Measurements from ENCODE around the gene KCNJ11.
A peak's percentile ranks its signal among the peaks of the same experiment; 100 is the strongest.

Gene KCNJ11

GRCh38 chr11:17369094-17369493 is 19.4 kb downstream of the KCNJ11 start:
- DNase-seq (ENCODE audit: extremely low read depth in 1 of 2, low read depth in 1 of 2): no peak

- no peak for DNase-seq (ENCODE audit: extremely low read depth in 1 of 2, low read depth in 1 of 2)
Observed at GRCh38 chr11:17368551-17368950, 19.9 kb downstream of the KCNJ11 start.

GRCh38 chr11:17366495-17366894 is 22.0 kb downstream of the KCNJ11 start:
- DNase-seq (ENCODE audit: extremely low read depth in 1 of 2, low read depth in 1 of 2): no peak

DNA sequence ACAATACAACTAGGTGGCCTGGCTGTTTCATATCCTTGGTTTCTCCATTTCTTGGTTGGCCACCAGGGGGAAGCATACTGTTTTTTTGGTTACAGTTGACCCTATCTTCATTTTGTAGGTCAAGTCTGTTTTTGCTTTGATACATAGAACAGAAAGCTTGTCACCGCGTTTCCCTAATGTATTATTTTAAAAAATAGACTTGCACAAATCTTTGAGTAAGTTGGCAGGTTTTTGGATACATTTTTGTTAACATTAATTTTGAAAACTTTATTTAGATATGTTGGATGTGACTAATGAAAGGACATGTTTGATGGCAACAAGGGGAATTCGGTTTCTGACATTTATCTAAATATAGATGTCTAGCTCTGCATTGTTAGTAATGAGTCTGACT is 33.9 kb downstream of the KCNJ11 start:
- peak; percentile 25 for DNase-seq (ENCODE audit: extremely low read depth in 1 of 2, low read depth in 1 of 2)

- DNase-seq (ENCODE audit: extremely low read depth in 1 of 2, low read depth in 1 of 2): no peak
Observed at GRCh38 chr11:17353821-17354600, 34.4 kb downstream of the KCNJ11 start.

DNA sequence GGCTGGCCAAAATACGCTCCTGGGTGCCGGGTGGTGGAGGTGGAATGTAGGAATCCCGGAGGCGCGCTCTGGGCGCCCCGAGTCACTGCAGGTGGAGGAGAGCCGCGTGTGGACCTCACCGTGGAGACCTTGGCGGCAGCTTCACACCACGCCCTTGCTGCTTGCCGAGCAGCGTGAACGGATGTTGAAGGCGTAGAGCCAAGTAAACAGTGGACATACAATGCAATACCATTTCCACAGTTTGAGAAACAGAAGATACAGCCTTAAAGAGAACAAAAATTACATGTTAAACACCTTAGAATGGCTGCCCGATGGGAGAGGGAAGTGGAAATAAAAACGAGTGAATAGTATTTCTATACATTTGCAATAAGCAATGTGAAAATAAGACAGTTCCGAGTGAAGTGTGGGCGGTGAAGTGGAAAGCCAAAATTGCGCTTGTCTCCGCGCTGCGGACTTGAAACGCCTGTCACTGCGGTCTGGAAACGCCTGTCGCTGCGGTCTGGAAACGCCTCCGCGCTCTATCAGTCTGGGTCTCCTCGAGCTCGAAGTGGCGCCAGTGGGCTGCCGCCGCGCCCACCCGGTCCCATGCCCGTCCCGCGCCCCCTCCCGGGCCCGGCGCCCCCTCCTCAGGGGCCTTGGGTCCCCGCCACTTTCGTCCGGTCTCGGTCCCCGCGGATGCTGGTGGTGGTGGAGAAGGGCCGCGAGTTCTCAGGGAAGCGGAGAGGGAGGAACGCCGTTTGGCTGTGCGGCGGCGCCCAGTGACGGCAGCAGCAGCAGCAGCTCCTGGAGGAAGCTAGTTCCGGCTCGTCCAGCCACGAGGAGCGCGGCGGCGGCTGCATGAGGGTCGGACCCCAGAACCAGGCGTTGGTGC is 35.3 kb downstream of the KCNJ11 start:
- DNase-seq (ENCODE audit: extremely low read depth in 1 of 2, low read depth in 1 of 2): peak; percentile 33 to 37

DNA sequence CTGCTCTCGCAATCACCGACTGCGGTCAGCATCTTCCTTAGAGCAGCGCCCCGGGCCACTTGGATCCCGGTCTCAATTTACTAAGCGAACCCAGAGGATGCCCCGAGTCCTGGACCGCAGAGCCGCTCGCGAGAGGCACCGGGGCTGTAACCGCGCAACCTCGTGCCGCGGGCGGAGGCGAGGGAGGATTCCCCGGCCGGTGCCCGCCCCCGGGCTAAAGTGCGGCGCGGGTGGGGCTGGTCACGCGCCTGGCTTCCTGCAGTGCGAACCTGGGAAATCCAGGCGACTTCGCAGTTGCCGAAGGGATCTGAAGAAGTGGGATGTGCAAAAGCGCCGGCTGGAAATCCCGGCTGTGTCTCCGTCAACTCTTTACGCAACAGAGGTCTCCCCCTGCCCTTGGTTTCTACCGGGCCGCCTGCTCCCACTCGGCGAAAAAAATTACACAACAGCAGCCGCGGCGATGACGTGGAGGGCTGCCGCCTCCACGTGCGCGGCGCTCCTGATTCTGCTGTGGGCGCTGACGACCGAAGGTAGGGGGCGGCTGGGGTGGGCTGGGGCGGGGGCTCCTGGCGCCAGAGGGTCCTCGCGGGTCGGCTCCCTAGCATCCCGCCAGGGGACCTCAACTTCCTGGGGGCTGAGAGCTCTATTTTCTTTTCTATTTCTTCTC is 36.8 kb downstream of the KCNJ11 start, which contains the start of gene NCR3LG1:
Gene NCR3LG1, plus strand, starts transcription at position 291 of the 667 bp plus-strand sequence. Its CDS starts 170 bp downstream, at position 461.
- peak; percentile 34 to 52 for DNase-seq (ENCODE audit: extremely low read depth in 1 of 2, low read depth in 1 of 2)

- no peak for DNase-seq (ENCODE audit: extremely low read depth in 1 of 2, low read depth in 1 of 2)
Observed at GRCh38 chr11:17351172-17351509, 37.3 kb downstream of the KCNJ11 start.

- DNase-seq (ENCODE audit: extremely low read depth in 1 of 2, low read depth in 1 of 2): no peak
Observed at GRCh38 chr11:17350455-17351171, 37.8 kb downstream of the KCNJ11 start.

DNA sequence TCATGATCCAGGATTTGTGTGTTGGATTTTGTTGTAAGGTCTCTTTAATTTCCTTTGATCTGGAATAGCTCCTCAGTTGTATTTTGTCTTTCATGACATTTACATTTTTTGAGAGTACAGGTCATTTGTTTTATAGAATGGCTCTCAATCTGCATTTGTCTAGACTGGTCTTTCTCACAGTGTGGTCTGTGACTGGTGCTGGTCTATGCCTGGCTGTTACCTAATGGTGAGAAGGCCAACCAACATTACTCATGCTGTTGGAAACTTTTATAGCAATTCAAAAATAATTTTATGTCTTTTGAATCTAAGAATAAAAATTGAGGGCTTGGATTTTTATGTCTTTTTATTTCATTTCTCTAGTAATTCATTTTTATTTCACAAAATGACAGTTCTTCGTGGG is 40.8 kb downstream of the KCNJ11 start:
- DNase-seq (ENCODE audit: extremely low read depth in 1 of 2, low read depth in 1 of 2): no peak

DNA sequence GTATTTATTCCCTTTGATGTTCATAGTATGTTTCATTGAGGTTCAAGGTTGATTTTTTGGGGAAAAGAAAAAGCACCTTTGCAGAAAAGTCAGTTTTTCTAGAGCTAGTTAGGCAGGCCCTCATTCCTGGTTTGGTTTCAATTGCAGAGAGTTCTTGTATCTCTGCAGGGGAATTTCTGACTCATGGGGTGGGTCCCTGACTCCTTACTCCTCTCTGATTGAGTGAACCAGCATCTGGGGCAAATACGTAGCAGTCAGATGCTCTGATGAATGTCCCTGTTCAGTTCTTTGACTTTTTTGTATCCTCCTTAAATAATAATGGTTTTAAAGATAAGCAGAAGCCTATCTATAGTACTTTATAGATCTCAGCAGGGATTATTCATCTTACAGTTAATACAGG is 44.6 kb downstream of the KCNJ11 start:
- DNase-seq (ENCODE audit: extremely low read depth in 1 of 2, low read depth in 1 of 2): no peak

- DNase-seq (ENCODE audit: extremely low read depth in 1 of 2, low read depth in 1 of 2): no peak
Observed at GRCh38 chr11:17343257-17343656, 45.2 kb downstream of the KCNJ11 start.

Measured in activated CD8-positive, alpha-beta memory T cell treated with anti-CD3 and anti-CD28 coated beads for 1 hour (primary cell).